ENCODE measurements around the gene ETS1.

- TF ChIP-seq CTCF (IDR thresholded peaks at IDR 0.05) (no peak), RAD21 (conservative IDR thresholded peaks at IDR 0.05 in 1 of 2, IDR thresholded peaks at IDR 0.05 in 1 of 2) (no peak), MAX (IDR thresholded peaks at IDR 0.05) (no peak), MAFK (IDR thresholded peaks at IDR 0.05; ENCODE audit: partially characterized antibody) (no peak), POLR2A (IDR thresholded peaks at IDR 0.05; ENCODE audit: low read length) (no peak), MAZ (IDR thresholded peaks at IDR 0.05; ENCODE audit: borderline replicate concordance, low read depth, low read length) (no peak), CBX2 (IDR thresholded peaks at IDR 0.05; ENCODE audit: borderline replicate concordance, low read depth) (no peak), EP300 (IDR thresholded peaks at IDR 0.05) (no peak), CHD4 (IDR thresholded peaks at IDR 0.05; ENCODE audit: borderline replicate concordance) (no peak), JUN (IDR thresholded peaks at IDR 0.05) (no peak), EHMT2 (IDR thresholded peaks at IDR 0.05; ENCODE audit: low read depth) (no peak)
Observed at GRCh38 chr11:128428935-128429334, 158.4 kb downstream of the ETS1 start.

All from A549 (cell line).